MCF 10A (cell line): ENCODE data around the gene GSTO1. TPM values are rescaled to one million over a fixed set of nuclear protein-coding genes. Genes with fewer than 3 reads are reported as not detected.

Experiments
- BruUV-seq: library from RNA; stranded (reverse); fragments of 400-500 nt; replicated peaks from 2 replicates; lab custom pipeline; 2021; lab: Mats Ljungman, UMichigan
- CTCF ChIA-PET: fragments of 300-600 bp; sonication (Branson Sonifier 250); formaldehyde crosslinking; extraction: SDS; loops from one replicate; lab custom pipeline; 2021; ENCODE audit warnings: antibody characterized with exemption, inconsistent platforms; lab: Yijun Ruan, JAX
- POLR2A ChIA-PET: fragments of 300-600, 350-650 bp; sonication (Branson Sonifier 250); formaldehyde crosslinking; extraction: SDS; loops from one replicate; lab custom pipeline; 2020; ENCODE audit warnings: antibody characterized with exemption, inconsistent platforms; lab: Yijun Ruan, JAX
- DNase-seq: peaks from one replicate; pipeline ENCODE4 v3.0.0-alpha.2; 2018; ENCODE audit not compliant: unreplicated experiment
- H3K27ac Mint-ChIP-seq: one replicate; pipeline ENCODE4 v1.8.0; 2022; ENCODE audit warnings: mild to moderate bottlenecking, low read depth, mixed read lengths; ENCODE audit not compliant: unreplicated experiment
- H3K27me3 Mint-ChIP-seq: one replicate; pipeline ENCODE4 v1.8.0; 2022; ENCODE audit warnings: mixed read lengths; ENCODE audit not compliant: insufficient read depth, unreplicated experiment
- H3K36me3 Mint-ChIP-seq: one replicate; pipeline ENCODE4 v1.8.0; 2022; ENCODE audit warnings: mild to moderate bottlenecking, moderate library complexity, mixed read lengths; ENCODE audit not compliant: insufficient read depth, unreplicated experiment
- H3K4me1 Mint-ChIP-seq: one replicate; pipeline ENCODE4 v1.8.0; 2022; ENCODE audit warnings: mixed read lengths; ENCODE audit not compliant: insufficient read depth, unreplicated experiment
- H3K4me3 Mint-ChIP-seq: one replicate; pipeline ENCODE4 v1.8.0; 2022; ENCODE audit warnings: mild to moderate bottlenecking, moderate library complexity, mixed read lengths; ENCODE audit not compliant: unreplicated experiment
- H3K9me3 Mint-ChIP-seq: one replicate; pipeline ENCODE4 v1.8.0; 2022; ENCODE audit warnings: mixed read lengths; ENCODE audit not compliant: unreplicated experiment
- intact Hi-C: fragments of 100-400 bp; cut with micrococcal nuclease; formaldehyde crosslinking; loops from 2 replicates; pipeline ENCODE4 v1.14.1; 2022
- total RNA-seq: library from RNA; stranded (reverse); gene quantifications from 2 replicates; pipeline ENCODE4 v1.2.3, GENCODE V29; 2022
- TF ChIP-seq, protein P1 (sequence below): fragments of 200-600 bp; IDR thresholded peaks from one replicate; pipeline ENCODE4 v1.8.0; 2022; ENCODE audit warnings: antibody characterized with exemption, mild to moderate bottlenecking; ENCODE audit not compliant: unreplicated experiment

GSTO1 gene
- total RNA-seq, 1 experiment from 2014 or later: 61.8 TPM

DNA sequence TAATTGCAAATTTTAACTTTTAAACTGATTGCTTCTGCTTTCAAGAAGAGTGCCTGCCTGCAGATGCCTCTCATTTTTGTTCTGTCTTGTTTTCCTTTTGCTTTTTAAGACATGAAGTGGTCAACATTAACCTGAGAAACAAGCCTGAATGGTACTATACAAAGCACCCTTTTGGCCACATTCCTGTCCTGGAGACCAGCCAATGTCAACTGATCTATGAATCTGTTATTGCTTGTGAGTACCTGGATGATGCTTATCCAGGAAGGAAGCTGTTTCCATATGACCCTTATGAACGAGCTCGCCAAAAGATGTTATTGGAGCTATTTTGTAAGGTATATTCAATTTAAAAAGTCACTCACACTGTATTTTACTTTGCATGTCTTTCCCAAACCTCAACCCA is 23.1 kb downstream of the GSTO1 start:
- BruUV-seq: no TSS peak
- no peak overlapping the region for H3K4me3 Mint-ChIP-seq
- no peaks in the 10 kb centered on the region for H3K9me3 Mint-ChIP-seq
- no peak overlapping the region for H3K27ac Mint-ChIP-seq
- TF ChIP-seq, protein P1, sequence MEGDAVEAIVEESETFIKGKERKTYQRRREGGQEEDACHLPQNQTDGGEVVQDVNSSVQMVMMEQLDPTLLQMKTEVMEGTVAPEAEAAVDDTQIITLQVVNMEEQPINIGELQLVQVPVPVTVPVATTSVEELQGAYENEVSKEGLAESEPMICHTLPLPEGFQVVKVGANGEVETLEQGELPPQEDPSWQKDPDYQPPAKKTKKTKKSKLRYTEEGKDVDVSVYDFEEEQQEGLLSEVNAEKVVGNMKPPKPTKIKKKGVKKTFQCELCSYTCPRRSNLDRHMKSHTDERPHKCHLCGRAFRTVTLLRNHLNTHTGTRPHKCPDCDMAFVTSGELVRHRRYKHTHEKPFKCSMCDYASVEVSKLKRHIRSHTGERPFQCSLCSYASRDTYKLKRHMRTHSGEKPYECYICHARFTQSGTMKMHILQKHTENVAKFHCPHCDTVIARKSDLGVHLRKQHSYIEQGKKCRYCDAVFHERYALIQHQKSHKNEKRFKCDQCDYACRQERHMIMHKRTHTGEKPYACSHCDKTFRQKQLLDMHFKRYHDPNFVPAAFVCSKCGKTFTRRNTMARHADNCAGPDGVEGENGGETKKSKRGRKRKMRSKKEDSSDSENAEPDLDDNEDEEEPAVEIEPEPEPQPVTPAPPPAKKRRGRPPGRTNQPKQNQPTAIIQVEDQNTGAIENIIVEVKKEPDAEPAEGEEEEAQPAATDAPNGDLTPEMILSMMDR: no peak
- intact Hi-C loops: no loop called here
- no peak for DNase-seq
- peaks cover 37% of the 10 kb centered on the region for H3K36me3 Mint-ChIP-seq
- H3K4me1 Mint-ChIP-seq: peaks cover 7% of the 10 kb centered on the region
- CTCF ChIA-PET: interaction anchor here (0.7 to 9.1 kb wide), 6 partner anchors 8 to 421 kb away, joined by 4 to 316 read pairs (median 26); partner anchors contain the start of gene CFAP58
- H3K27me3 Mint-ChIP-seq: no peaks in the 10 kb centered on the region
- POLR2A ChIA-PET: interaction anchor here (0.6 to 2.8 kb wide), 4 partner anchors 9 to 73 kb away, joined by 3 to 9 read pairs (median 7); partner anchors contain the start of gene GSTO2

GRCh38 chr10:104279550-104280259 is 25.0 kb downstream of the GSTO1 start:
- no peak for DNase-seq

DNA sequence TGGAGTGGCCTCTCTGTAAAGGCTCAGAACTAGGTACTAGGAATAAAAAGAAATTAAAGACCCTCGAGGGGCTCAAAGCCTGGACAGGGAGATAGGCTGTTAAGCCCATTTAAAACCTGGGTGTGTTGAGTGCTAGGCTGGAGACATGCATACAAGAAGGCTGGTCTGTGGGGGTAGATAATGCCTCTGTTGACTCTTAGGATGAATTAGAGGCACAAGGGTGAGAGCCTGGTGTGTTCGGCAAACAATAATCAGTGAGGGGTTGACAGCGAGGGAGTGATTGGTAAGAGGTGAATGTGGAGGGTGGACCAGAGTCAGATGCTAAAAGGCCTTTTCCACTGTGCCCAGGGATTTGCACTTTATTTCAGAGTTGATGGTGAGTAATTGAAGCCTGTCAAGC is 27.0 kb downstream of the GSTO1 start:
- intact Hi-C loops: no loop called here
- ChIA-PET CTCF (interaction anchor here (0.6 to 9.1 kb wide), 5 partner anchors 10 to 197 kb away, joined by 4 to 316 read pairs (median 43); no protein-coding TSS in a partner anchor), POLR2A (no interaction called here)
- Mint-ChIP-seq H3K9me3 (no peaks in the 10 kb centered on the region), H3K27ac (no peak overlapping the region), H3K27me3 (no peaks in the 10 kb centered on the region), H3K36me3 (peaks cover 51% of the 10 kb centered on the region), H3K4me1 (no peaks in the 10 kb centered on the region), H3K4me3 (no peak overlapping the region)
- TF ChIP-seq, protein P1: no peak
- no peak for DNase-seq
- BruUV-seq: no TSS peak

More at GRCh38 chr10:104279550-104280259, 25.0 kb downstream of the GSTO1 start:
- Mint-ChIP-seq H3K36me3 (peaks cover 48% of the 10 kb centered on the region), H3K4me3 (no peak overlapping the region), H3K4me1 (peaks cover 7% of the 10 kb centered on the region), H3K27me3 (no peaks in the 10 kb centered on the region), H3K27ac (no peak overlapping the region), H3K9me3 (no peaks in the 10 kb centered on the region)
- ChIA-PET CTCF (interaction anchor here (0.7 to 9.1 kb wide), 4 partner anchors 15 to 71 kb away, joined by 3 to 316 read pairs (median 84); no protein-coding TSS in a partner anchor), POLR2A (interaction anchor here (1.0 kb wide), 1 partner anchor 24 kb away, joined by 4 read pairs; no protein-coding TSS in a partner anchor)
- TF ChIP-seq, protein P1: no peak
- intact Hi-C loops: no loop called here
- BruUV-seq: no TSS peak

DNA sequence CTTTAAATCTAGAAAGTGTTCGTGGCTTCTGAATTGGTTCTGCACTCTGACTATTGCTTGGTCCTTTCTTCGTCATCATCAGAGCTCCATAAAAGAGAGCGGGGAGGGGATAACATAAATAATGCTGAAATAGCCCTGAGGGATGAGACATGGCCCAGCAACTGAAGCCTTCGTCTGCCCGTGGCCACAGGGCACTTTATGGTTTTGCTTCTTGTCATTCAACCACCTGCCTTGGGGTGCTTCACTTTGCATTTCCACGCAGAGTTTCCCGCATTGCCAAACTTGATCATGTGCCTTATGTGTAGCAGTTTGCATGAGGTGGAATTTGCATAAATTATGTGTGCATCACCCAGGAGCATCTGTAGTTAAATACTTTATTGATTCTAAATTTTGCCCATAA is 30.2 kb downstream of the GSTO1 start:
- peaks cover 42% of the 10 kb centered on the region for H3K36me3 Mint-ChIP-seq
- ChIA-PET CTCF (interaction anchor here (0.8 to 3.5 kb wide), 5 partner anchors 9 to 69 kb away, joined by 3 to 42 read pairs (median 16); partner anchors contain the start of gene CFAP58), POLR2A (no interaction called here)
- intact Hi-C loops: no loop called here
- no peaks in the 10 kb centered on the region for H3K9me3 Mint-ChIP-seq
- H3K27me3 Mint-ChIP-seq: no peaks in the 10 kb centered on the region
- no peaks in the 10 kb centered on the region for H3K4me1 Mint-ChIP-seq
- TF ChIP-seq, protein P1: no peak
- H3K27ac Mint-ChIP-seq: no peak overlapping the region
- H3K4me3 Mint-ChIP-seq: no peak overlapping the region
- BruUV-seq: no TSS peak
- DNase-seq: no peak
